Stimulated activated CD8-positive, alpha-beta memory T cell treated with anti-CD3 and anti-CD28 coated beads, Interleukin-4, amount 100 ng/mL, for 4 hours (primary cell): ENCODE measurements around the gene XRN1.
"Not testable (repeated sequence)": the region's sequence is repeated elsewhere in the genome, so short reads cannot be mapped to it uniquely, and the experiment has no call there.

Source experiments
- DNase-seq, 2 donors: peaks; one replicate each; pipeline ENCODE4 v3.0.0-alpha.2; 2020; ENCODE audit warnings: low read depth in 2 of 2, low spot score in 1 of 2

XRN1 gene

GRCh38 chr3:142447852-142448823 is at the start of gene XRN1:
XRN1 (minus strand) TSS chr3:142448037; CDS start chr3:142447944, 93 bp downstream.
- DNase-seq, result peak; percentile 86

DNA sequence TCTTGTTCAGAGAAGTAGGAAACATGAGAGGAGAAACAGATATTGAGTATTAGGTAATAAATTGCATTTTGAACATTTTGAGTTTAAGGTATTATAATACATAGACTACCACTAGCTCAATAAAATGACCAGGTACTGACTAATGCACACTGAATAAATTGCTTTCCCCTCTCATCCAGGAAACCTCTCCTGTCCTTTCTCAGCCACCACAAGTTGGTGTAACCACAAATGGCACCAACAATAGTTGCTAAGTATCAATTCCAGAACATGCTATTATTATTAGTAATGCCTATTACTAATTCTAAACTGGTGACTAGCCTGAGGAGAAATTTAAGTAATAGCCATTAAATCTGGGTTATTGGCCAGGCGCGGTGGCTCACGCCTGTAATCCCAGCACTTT is 47.3 kb upstream of the XRN1 start:
- DNase-seq, result no peak

DNA sequence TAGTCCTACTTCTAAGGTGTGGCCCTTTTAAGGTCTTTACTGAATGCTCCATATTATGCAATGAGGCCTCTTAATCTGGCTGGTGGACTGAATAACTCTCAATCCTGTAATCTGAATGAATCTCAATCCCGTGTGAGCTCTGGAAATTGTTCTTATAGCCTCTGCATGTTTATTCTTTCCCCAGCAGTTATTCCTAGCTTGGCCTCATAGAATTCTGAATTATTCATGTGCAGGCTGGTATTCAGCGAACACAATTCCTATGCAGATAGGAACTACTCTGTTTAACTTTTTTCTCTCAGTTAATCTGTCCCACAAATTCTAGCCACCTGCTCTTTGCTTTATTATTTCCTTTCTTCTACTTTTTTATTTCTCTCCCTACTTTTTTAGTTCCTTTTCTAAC is 44.3 kb upstream of the XRN1 start:
- no peak for DNase-seq

DNA sequence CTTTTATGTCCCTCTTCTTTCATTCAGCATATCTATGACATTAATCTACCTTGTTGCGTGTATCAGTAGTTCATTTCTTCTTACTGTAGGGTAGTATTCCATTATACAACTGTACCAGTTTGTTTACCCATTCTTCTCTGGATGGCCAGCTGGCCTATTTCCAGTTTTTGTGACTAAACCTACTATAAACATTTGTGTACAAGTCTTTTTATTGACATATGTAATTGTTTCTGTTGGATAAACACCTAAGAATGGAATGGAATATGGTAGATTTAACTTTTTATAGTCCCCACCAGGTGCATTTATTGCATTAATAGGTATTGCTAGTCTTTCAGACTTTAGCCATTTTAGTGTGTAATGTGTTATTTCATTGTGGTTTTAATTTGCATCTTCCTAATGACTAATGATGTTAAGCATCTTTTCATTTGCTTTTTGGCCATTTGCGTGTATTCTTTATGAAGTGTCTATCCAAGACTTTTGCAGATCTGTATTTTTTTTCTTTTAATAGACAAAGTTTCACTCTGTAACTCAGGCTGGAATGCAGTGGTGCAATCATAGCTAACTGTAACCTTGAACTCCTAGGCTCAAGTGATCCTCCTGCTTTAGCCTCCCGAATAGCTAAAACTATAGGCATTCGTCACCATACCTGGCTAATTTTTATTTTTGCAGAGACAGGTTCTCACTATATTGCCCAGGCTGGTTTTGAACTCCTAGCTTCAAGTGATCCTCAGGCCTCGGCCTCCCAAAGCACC is 41.9 kb upstream of the XRN1 start:
- no peak for DNase-seq

DNA sequence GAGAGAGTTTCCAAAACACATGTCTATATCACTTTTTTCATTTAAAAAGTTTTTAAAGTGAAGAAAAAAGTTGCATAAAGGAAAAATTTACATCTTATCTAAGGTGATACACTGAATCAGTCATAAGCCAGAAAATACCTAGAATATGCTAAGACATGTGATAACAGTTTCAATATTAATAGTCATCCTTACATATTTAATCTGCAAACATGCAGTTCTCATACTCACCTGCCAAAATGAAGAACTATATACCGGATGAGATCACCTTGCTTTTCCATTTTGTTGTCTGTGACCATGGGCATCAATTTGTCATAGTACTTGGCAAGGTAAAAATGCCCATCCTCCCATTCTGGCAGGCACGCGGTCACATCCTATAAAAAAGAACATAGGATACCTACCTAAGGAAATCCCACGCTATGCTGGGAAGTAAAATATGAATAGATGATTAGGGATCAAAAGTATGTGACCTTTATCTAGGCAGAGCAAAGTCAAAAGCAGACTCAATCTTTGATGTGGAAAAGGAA is 37.1 kb upstream of the XRN1 start:
- DNase-seq, result no peak

- DNase-seq, result no peak
Measured at GRCh38 chr3:142481196-142481595, 33.4 kb upstream of the XRN1 start.

GRCh38 chr3:142470826-142471225 is 23.0 kb upstream of the XRN1 start:
- DNase-seq, result no peak

GRCh38 chr3:142468456-142468855 is 20.6 kb upstream of the XRN1 start:
- no peak for DNase-seq

GRCh38 chr3:142467768-142468167 is 19.9 kb upstream of the XRN1 start:
- DNase-seq, result no peak

DNA sequence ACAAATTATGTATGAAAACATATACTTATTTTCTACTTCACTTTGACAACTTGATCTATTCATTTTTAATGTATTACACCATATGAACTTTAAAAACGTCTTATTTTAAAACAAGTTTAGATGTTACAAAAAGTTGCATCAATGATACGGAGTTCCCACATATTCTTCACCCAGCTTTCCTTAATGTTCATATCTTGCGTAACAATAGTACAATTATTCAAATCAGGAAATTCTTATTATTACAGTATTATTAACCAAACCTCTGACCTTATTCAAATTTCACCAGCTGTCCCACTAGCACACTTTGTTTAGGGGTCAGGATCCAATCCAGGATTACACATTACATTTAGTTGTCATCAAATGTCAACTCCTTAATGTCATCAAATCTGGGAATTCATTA is 12.9 kb upstream of the XRN1 start:
- no peak for DNase-seq

GRCh38 chr3:142459929-142460328 is 12.1 kb upstream of the XRN1 start:
- no peak for DNase-seq

- no peak for DNase-seq
Measured at GRCh38 chr3:142459096-142459495, 11.3 kb upstream of the XRN1 start.

DNA sequence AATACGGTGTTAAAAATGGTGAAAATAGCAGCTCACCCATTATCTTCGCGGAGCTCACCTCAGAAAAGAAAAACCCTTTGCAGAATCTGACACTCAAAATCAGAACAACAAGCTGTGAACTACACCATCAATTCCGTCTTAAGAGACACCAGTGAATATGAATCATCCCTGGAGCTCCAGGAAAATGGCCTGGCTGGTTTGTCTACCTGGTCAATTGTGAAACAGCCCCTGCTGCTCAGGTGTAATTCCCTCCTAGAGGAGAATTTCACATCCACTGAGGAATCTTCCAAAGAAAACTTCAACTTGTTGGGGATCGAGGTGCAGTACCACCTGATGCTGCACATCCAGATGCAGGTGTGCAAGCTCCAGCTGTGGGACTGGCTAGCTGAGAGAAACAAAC is 3.0 kb upstream of the XRN1 start:
- no peak for DNase-seq

GRCh38 chr3:142450189-142450588 is 2.4 kb upstream of the XRN1 start:
- DNase-seq, result no peak

DNA sequence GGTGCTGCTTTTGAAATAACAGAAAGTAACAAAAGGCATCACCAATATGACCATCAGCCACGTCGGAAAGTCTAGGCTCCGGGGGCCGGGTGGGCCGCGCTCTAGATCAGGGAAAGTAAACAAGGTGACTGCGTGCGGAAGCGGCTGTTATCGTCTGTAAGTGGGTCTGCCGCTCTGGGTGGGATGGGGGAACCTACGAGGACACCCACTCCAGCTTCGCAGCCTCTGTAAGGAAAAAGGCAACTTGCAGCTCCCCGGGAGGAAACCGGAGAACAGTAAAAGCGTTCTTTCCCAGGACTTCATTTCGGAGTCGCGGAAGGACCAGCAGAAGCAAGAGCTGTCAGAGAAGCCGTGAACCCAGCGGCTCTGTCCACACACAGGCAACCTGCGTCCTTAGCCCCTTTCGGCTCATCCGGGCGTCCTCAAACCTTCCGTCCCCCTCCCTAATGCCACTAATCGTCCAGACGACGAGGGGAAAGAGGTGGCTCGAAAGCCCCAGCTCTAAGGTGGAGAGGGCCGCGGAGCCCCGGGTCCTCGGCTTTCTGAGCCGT is 461 bp downstream of the XRN1 start:
- peak; percentile 1 to 21 for DNase-seq

DNA sequence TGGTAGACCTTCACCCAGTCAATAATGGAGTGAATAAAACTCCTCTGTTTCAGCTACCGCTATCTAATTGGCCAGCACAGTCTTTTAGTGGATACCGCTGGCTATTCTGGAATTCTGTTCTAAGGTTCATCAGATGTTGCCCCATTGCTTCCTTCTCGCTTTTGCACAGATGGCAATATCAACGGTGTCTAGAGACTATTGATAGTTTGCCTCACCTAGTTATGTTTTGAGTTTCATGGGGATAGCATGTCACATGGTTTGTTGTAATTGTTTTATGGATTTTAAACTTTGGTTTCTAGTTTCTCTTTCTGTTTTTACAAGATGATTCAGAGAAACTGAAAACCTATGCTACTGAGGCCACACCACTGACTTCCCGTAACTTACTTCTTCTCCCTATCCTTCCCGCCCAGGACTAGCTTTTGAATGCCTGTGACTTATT is 2.0 kb downstream of the XRN1 start:
- no peak for DNase-seq

DNA sequence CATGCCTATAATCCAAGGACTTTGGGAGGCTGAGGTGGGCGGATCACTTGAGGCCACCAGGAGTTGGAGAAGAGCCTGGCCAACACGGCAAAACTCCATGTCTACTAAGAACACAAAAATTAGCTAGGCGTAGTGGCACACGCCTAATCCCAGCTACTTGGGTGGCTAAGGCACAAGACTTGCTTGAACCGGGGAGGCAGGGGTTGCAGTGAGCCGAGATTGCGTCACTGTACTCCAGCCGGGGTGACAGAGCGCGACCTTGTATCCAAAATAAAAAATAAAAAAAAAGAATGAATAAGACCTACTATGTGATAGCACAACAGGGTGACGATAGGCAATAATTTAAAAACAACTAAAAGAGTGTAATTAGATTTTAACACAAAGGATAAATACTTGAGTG is 3.5 kb downstream of the XRN1 start:
- DNase-seq, result no peak

- not testable (repeated sequence) for DNase-seq
Measured at GRCh38 chr3:142443060-142443459, 4.8 kb downstream of the XRN1 start.

- DNase-seq, result not testable (repeated sequence)
Measured at GRCh38 chr3:142439499-142440220, 8.2 kb downstream of the XRN1 start.

DNA sequence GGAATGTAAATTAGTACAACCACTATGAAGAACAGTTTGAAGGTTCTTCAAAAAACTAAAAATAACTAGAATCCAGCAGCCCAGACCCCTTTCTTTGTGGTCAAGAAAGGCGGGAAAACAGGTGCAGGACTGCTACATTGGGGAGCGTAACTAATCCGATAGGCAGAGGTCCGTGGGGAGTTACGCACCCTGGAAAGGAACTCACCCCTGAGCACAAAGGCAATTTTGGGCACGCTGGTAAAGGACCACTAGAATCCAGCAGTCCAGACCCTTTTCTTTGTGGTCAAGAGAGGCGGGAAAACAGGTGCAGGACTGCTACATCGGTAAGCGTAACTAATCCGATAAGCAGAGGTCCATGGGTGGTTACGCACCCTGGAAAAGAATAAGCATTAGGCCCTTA is 9.7 kb downstream of the XRN1 start:
- not testable (repeated sequence) for DNase-seq
